Measurements from ENCODE around the gene LSR.

Gene LSR

DNA sequence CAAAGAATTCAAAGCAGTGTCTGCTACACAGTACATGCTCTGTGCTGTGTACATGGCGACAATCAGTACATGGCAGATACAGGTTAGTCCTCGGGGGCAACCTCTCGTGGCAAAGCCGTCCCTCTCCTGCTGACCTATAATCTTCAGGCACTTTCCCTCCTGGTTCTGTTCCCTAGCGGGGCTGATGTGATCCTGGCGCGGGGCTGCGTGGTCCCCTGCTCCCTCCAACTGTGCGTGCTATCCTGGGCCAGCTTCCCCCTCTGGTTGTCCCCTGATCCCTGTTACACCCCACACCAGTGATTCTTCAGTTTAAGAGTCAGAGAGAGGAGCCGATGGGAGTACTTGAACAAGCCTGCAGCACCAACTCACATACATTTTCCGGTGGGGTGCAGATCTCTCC lies 55.2 kb downstream of the LSR start:
- H3K4me1 ChIP-seq (ENCODE audit: insufficient read depth, insufficient read length), result peaks cover 18% of the 10 kb centered on the region
- no peaks in the 10 kb centered on the region for H3K9me3 ChIP-seq (ENCODE audit: insufficient read depth, low read length)
- H3K4me3 ChIP-seq (ENCODE audit: insufficient read length, low read depth), result no peak overlapping the region
- H3K27me3 ChIP-seq (ENCODE audit: insufficient read depth, insufficient read length), result no peaks in the 10 kb centered on the region
- DNase-seq (ENCODE audit: low read depth, low spot score), result no peak
- H3K36me3 ChIP-seq (ENCODE audit: insufficient read depth, insufficient read length, low read length), result no peaks in the 10 kb centered on the region
- H3K9ac ChIP-seq (ENCODE audit: insufficient read length, low read depth), result no peak overlapping the region
- TF ChIP-seq YY1 (IDR thresholded peaks at IDR 0.05; ENCODE audit: insufficient read depth, insufficient read length), result no peak
- TF ChIP-seq SUZ12 (IDR thresholded peaks at IDR 0.05; ENCODE audit: extremely low read depth, insufficient read depth, insufficient read length), result no peak
- no peak for TF ChIP-seq ZNF274 (IDR thresholded peaks at IDR 0.05; ENCODE audit: low read depth, low read length)

DNA sequence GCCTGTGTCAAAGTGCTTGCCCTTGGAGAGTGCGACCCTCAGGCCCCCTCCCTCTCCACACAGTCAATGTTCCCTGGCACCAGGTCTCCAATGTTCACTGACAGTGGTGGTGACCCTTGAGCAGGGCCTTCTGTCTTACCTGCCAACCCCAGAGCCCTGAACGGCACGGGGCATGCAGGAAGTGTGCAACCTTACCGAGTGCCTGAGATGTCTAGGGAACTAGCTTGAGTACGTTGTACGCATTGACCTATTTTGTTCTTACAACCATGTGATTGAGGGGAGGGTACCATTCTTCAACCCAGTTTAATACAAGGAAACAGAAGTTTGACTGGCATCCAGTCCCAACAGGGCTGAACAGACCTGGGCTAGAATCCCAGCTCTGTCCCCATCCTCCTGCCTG lies 56.4 kb downstream of the LSR start:
- Histone ChIP-seq H3K36me3 (ENCODE audit: insufficient read depth, insufficient read length, low read length) (no peaks in the 10 kb centered on the region), H3K9ac (ENCODE audit: insufficient read length, low read depth) (no peak overlapping the region), H3K27me3 (ENCODE audit: insufficient read depth, insufficient read length) (no peaks in the 10 kb centered on the region), H3K4me3 (ENCODE audit: insufficient read length, low read depth) (no peak overlapping the region), H3K4me1 (ENCODE audit: insufficient read depth, insufficient read length) (peaks cover 21% of the 10 kb centered on the region), H3K9me3 (ENCODE audit: insufficient read depth, low read length) (no peaks in the 10 kb centered on the region)
- TF ChIP-seq YY1 (IDR thresholded peaks at IDR 0.05; ENCODE audit: insufficient read depth, insufficient read length) (no peak), ZNF274 (IDR thresholded peaks at IDR 0.05; ENCODE audit: low read depth, low read length) (no peak), SUZ12 (IDR thresholded peaks at IDR 0.05; ENCODE audit: extremely low read depth, insufficient read depth, insufficient read length) (no peak)
- DNase-seq (ENCODE audit: low read depth, low spot score), result no peak

DNA sequence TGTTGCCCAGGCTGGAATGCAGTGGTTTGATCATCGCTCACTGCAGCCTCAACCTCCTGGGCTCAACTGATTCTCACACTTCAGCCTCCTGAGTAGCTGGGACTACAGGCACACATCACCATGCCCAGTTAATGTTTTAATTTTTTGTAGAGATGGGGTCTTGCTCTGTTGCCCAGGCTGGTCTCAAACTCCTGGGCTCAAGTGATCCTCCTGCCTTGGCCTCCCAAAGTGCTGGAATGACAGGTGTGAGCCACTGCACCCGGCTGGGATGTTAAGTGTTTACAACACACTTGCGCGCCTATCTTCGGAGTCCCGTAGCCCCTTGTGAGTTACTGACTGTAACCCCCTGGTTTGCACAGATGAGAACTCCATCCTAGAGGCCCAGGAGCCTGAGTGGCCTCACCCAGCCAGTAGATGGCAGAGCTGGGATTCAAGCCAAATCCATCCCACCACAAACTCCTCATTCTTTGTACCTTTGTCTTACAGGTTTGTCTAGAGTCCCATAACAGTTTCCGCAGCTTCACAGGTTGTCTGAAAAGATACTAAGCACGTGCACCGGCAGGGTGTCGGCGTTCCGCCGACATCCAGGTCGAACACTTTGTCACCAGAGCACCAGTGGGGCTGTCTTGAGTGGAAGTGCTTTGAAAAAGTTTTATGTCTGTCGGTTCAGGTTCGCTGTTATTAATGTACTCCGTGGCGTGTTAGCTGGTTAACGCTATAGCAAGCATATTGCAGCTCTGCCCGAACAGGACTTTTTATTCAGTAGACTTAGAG lies 57.9 kb downstream of the LSR start:
- H3K36me3 ChIP-seq (ENCODE audit: insufficient read depth, insufficient read length, low read length), result no peaks in the 10 kb centered on the region
- no peak for DNase-seq (ENCODE audit: low read depth, low spot score)
- H3K9me3 ChIP-seq (ENCODE audit: insufficient read depth, low read length), result no peaks in the 10 kb centered on the region
- H3K27me3 ChIP-seq (ENCODE audit: insufficient read depth, insufficient read length), result no peaks in the 10 kb centered on the region
- TF ChIP-seq YY1 (IDR thresholded peaks at IDR 0.05; ENCODE audit: insufficient read depth, insufficient read length) (no peak), SUZ12 (IDR thresholded peaks at IDR 0.05; ENCODE audit: extremely low read depth, insufficient read depth, insufficient read length) (no peak), ZNF274 (IDR thresholded peaks at IDR 0.05; ENCODE audit: low read depth, low read length) (no peak)
- no peak overlapping the region for H3K4me3 ChIP-seq (ENCODE audit: insufficient read length, low read depth)
- H3K9ac ChIP-seq (ENCODE audit: insufficient read length, low read depth), result no peak overlapping the region
- peaks cover 17% of the 10 kb centered on the region for H3K4me1 ChIP-seq (ENCODE audit: insufficient read depth, insufficient read length)

DNA sequence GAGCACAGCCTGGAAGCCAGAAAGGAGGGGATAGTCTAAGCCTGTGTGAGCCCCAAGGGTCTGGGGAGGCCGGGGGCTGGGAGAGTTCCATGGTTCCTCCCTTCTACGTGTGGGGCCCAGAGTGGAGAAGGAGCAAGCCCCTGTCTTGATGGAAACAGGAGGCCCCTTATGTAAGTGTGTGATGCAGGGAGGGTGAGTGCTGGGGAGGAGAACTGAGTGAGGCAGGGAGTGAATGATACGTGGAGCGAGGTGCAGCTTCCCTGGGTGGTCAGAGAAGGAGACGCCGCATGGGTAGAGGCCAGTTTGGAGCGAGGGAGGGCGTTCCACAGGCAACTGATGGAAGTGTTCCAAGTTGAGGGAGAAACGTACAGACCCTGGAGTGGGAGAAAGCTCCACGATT lies 59.1 kb downstream of the LSR start:
- H3K9ac ChIP-seq (ENCODE audit: insufficient read length, low read depth), result no peak overlapping the region
- peaks cover 21% of the 10 kb centered on the region for H3K4me1 ChIP-seq (ENCODE audit: insufficient read depth, insufficient read length)
- no peak for TF ChIP-seq YY1 (IDR thresholded peaks at IDR 0.05; ENCODE audit: insufficient read depth, insufficient read length)
- no peak for TF ChIP-seq ZNF274 (IDR thresholded peaks at IDR 0.05; ENCODE audit: low read depth, low read length)
- no peak for TF ChIP-seq SUZ12 (IDR thresholded peaks at IDR 0.05; ENCODE audit: extremely low read depth, insufficient read depth, insufficient read length)
- H3K27me3 ChIP-seq (ENCODE audit: insufficient read depth, insufficient read length), result no peaks in the 10 kb centered on the region
- no peaks in the 10 kb centered on the region for H3K36me3 ChIP-seq (ENCODE audit: insufficient read depth, insufficient read length, low read length)
- no peak for DNase-seq (ENCODE audit: low read depth, low spot score)
- H3K4me3 ChIP-seq (ENCODE audit: insufficient read length, low read depth), result no peak overlapping the region
- H3K9me3 ChIP-seq (ENCODE audit: insufficient read depth, low read length), result no peaks in the 10 kb centered on the region

DNA sequence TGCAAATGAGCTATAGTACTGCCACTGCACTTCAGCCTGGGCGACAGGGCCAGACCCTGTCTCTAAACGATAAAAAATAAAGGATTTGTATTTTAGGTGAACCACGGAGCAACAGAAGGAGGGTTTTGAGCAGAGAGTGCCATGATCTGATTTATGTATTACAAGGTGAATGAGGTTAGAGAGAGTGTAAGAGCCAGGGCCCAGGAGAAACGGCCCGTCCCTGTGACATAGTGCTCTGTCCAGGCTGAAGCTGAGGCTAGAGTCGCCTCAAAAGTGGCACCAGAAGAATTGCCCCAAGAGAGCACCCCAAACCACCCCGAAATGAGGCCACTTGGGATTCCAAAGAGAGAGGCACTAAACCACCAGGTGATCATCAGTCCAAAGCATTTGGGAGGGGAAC lies 60.1 kb downstream of the LSR start:
- peaks cover 21% of the 10 kb centered on the region for H3K4me1 ChIP-seq (ENCODE audit: insufficient read depth, insufficient read length)
- no peak overlapping the region for H3K9ac ChIP-seq (ENCODE audit: insufficient read length, low read depth)
- no peak for TF ChIP-seq SUZ12 (IDR thresholded peaks at IDR 0.05; ENCODE audit: extremely low read depth, insufficient read depth, insufficient read length)
- no peak for TF ChIP-seq YY1 (IDR thresholded peaks at IDR 0.05; ENCODE audit: insufficient read depth, insufficient read length)
- TF ChIP-seq ZNF274 (IDR thresholded peaks at IDR 0.05; ENCODE audit: low read depth, low read length), result no peak

DNA sequence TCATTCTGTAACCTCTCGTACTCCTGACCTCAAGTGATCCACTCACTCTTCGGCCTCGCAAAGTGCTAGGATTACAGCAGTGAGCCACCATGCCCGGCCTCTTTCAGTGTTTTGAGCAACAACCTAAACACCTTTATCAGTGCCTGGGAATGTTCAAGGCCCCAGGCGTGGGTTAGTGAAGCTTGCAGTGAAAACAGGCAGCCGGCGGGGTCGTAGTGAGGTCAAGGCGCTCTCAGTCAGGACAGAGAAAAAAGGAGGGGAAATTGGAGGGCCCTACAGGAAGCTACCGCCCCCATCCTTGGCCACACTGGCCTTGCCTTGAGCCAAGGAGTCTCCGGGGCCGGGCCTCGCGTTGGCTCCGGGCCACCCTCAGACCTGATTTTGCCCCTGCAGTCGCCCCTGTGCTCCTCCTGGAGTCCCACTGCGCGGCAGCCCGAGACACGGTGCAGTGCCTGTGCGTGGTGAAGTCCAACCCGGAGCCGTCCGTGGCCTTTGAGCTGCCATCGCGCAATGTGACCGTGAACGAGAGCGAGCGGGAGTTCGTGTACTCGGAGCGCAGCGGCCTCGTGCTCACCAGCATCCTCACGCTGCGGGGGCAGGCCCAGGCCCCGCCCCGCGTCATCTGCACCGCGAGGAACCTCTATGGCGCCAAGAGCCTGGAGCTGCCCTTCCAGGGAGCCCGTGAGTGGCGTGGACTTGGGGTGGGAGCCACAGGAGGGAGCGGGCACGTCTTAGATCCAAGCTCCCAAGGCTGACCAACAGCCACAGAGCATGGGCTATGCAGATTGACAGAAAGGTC lies 60.9 kb downstream of the LSR start:
- H3K9ac ChIP-seq (ENCODE audit: insufficient read length, low read depth), result peak overlapping the region; percentile 26

More for the DNA sequence above, 60.1 kb downstream of the LSR start:
- H3K9me3 ChIP-seq (ENCODE audit: insufficient read depth, low read length), result no peaks in the 10 kb centered on the region
- H3K4me3 ChIP-seq (ENCODE audit: insufficient read length, low read depth), result no peak overlapping the region
- H3K27me3 ChIP-seq (ENCODE audit: insufficient read depth, insufficient read length), result no peaks in the 10 kb centered on the region
- no peaks in the 10 kb centered on the region for H3K36me3 ChIP-seq (ENCODE audit: insufficient read depth, insufficient read length, low read length)
- no peak for DNase-seq (ENCODE audit: low read depth, low spot score)

DNA sequence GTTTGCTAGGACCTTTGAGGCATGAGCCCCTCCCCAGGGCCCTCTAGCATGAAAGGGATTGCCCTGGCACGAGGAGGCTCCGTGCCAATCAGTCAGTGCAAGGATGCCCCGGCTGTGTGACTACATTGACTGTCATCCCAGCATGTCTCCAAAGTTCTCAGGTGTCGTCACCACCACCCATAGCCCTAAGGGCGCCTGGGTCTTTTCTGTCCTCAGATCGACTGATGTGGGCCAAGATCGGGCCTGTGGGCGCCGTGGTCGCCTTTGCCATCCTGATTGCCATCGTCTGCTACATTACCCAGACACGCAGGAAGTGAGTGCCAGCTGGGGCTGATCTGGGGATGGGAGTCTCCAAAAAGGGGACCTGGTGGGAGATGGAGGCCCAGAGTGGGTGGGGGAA lies 61.5 kb downstream of the LSR start:
- H3K9ac ChIP-seq (ENCODE audit: insufficient read length, low read depth), result no peak overlapping the region

More for the DNA sequence above, 60.9 kb downstream of the LSR start:
- no peak overlapping the region for H3K4me3 ChIP-seq (ENCODE audit: insufficient read length, low read depth)
- H3K27me3 ChIP-seq (ENCODE audit: insufficient read depth, insufficient read length), result no peaks in the 10 kb centered on the region
- H3K36me3 ChIP-seq (ENCODE audit: insufficient read depth, insufficient read length, low read length), result no peaks in the 10 kb centered on the region
- TF ChIP-seq YY1 (IDR thresholded peaks at IDR 0.05; ENCODE audit: insufficient read depth, insufficient read length) (no peak), SUZ12 (IDR thresholded peaks at IDR 0.05; ENCODE audit: extremely low read depth, insufficient read depth, insufficient read length) (no peak), ZNF274 (IDR thresholded peaks at IDR 0.05; ENCODE audit: low read depth, low read length) (no peak)
- H3K9me3 ChIP-seq (ENCODE audit: insufficient read depth, low read length), result no peaks in the 10 kb centered on the region
- no peak for DNase-seq (ENCODE audit: low read depth, low spot score)
- peaks cover 21% of the 10 kb centered on the region for H3K4me1 ChIP-seq (ENCODE audit: insufficient read depth, insufficient read length)

More for the DNA sequence above, 61.5 kb downstream of the LSR start:
- Histone ChIP-seq H3K27me3 (ENCODE audit: insufficient read depth, insufficient read length) (no peaks in the 10 kb centered on the region), H3K9me3 (ENCODE audit: insufficient read depth, low read length) (no peaks in the 10 kb centered on the region), H3K4me1 (ENCODE audit: insufficient read depth, insufficient read length) (peaks cover 16% of the 10 kb centered on the region), H3K36me3 (ENCODE audit: insufficient read depth, insufficient read length, low read length) (no peaks in the 10 kb centered on the region), H3K4me3 (ENCODE audit: insufficient read length, low read depth) (no peak overlapping the region)
- DNase-seq (ENCODE audit: low read depth, low spot score), result no peak
- TF ChIP-seq YY1 (IDR thresholded peaks at IDR 0.05; ENCODE audit: insufficient read depth, insufficient read length) (no peak), ZNF274 (IDR thresholded peaks at IDR 0.05; ENCODE audit: low read depth, low read length) (no peak), SUZ12 (IDR thresholded peaks at IDR 0.05; ENCODE audit: extremely low read depth, insufficient read depth, insufficient read length) (no peak)

Measured in NT2/D1 (cell line).